Neural progenitor cell (in vitro differentiated cells): ENCODE results near the gene CCDC77. TPM values are rescaled to one million over a fixed set of nuclear protein-coding genes. Genes with fewer than 3 reads are reported as not detected.

Experiments
- DNase-seq: peaks from one replicate; pipeline ENCODE4 v3.0.0-alpha.2; 2016; ENCODE audit warnings: low spot score
- H2AFZ ChIP-seq: fragments of 200-600 bp; sonication (generic); replicated peaks from 2 replicates; pipeline ENCODE4 v1.6.1; 2016; ENCODE audit warnings: antibody characterized with exemption
- H3F3A ChIP-seq: fragments of 200-600 bp; sonication (generic); 2 replicates; pipeline ENCODE4 v1.6.1; 2016; ENCODE audit warnings: antibody characterized with exemption, low read depth
- H3K27ac ChIP-seq: fragments of 200-600 bp; sonication (generic); 2 replicates; pipeline ENCODE4 v1.5.1; 2016; ENCODE audit warnings: mild to moderate bottlenecking
- H3K27me3 ChIP-seq: fragments of 200-600 bp; sonication (generic); 2 replicates; pipeline ENCODE4 v1.6.1; 2016; ENCODE audit warnings: mild to moderate bottlenecking, moderate library complexity
- H3K36me3 ChIP-seq: fragments of 200-600 bp; sonication (generic); 2 replicates; pipeline ENCODE4 v1.5.1; 2016
- H3K4me1 ChIP-seq: fragments of 200-600 bp; sonication (generic); 2 replicates; pipeline ENCODE4 v1.6.1; 2016; ENCODE audit warnings: mixed run types
- H3K4me2 ChIP-seq: fragments of 200-600 bp; sonication (generic); 2 replicates; pipeline ENCODE4 v1.6.1; 2016
- H3K4me3 ChIP-seq: fragments of 200-600 bp; sonication (generic); 2 replicates; pipeline ENCODE4 v1.5.1; 2016
- H3K79me2 ChIP-seq: fragments of 200-600 bp; sonication (generic); 2 replicates; pipeline ENCODE4 v1.6.1; 2016; ENCODE audit warnings: low read depth
- H3K9ac ChIP-seq: fragments of 200-600 bp; sonication (generic); 2 replicates; pipeline ENCODE4 v1.6.1; 2016
- H3K9me3 ChIP-seq: fragments of 200-600 bp; sonication (generic); 2 replicates; pipeline ENCODE4 v1.5.1; 2016; ENCODE audit warnings: low read depth
- H4K20me1 ChIP-seq: fragments of 200-600 bp; sonication (generic); 2 replicates; pipeline ENCODE4 v1.6.1; 2016; ENCODE audit warnings: low read depth
- H3K27ac Mint-ChIP-seq: 3 replicates; pipeline ENCODE4 v1.8.0; 2021; ENCODE audit warnings: mixed read lengths
- H3K27me3 Mint-ChIP-seq: 2 replicates; pipeline ENCODE4 v1.8.0; 2022; ENCODE audit warnings: low read depth, mild to moderate bottlenecking, inconsistent platforms, moderate library complexity, mixed read lengths; ENCODE audit not compliant: insufficient read depth
- H3K36me3 Mint-ChIP-seq: 3 replicates; pipeline ENCODE4 v1.8.0; 2021; ENCODE audit warnings: mixed read lengths
- H3K4me1 Mint-ChIP-seq: 3 replicates; pipeline ENCODE4 v1.8.0; 2021; ENCODE audit warnings: mixed read lengths
- H3K4me3 Mint-ChIP-seq: 3 replicates; pipeline ENCODE4 v1.8.0; 2021; ENCODE audit warnings: mild to moderate bottlenecking, moderate library complexity, mixed read lengths
- H3K9me3 Mint-ChIP-seq: 3 replicates; pipeline ENCODE4 v1.8.0; 2020; ENCODE audit warnings: mixed read lengths
- EZH2 ChIP-seq: fragments of 200-600 bp; sonication (generic); IDR thresholded peaks from 2 replicates; pipeline ENCODE4 v1.6.1; 2017; ENCODE audit warnings: antibody characterized with exemption, mild to moderate bottlenecking, moderate library complexity
- EZH2phosphoT487 ChIP-seq: fragments of 200-600 bp; sonication (generic); IDR thresholded peaks from 2 replicates; pipeline ENCODE4 v1.6.1; 2017; ENCODE audit warnings: antibody characterized with exemption
- total RNA-seq: library from RNA; depleted of rRNA; stranded (reverse); fragments of >200 nt; gene quantifications from 2 replicates; pipeline ENCODE4 v1.2.3, GENCODE V29; 2015; ENCODE audit warnings: low replicate concordance
- TF ChIP-seq, protein P1 (sequence below): fragments of 200-600 bp; sonication (generic); IDR thresholded peaks from 2 replicates; pipeline ENCODE4 v1.5.1; 2017; ENCODE audit warnings: antibody characterized with exemption, mild to moderate bottlenecking

CCDC77 gene
- total RNA-seq, 1 donor from 2014 or later = 125 TPM

DNA sequence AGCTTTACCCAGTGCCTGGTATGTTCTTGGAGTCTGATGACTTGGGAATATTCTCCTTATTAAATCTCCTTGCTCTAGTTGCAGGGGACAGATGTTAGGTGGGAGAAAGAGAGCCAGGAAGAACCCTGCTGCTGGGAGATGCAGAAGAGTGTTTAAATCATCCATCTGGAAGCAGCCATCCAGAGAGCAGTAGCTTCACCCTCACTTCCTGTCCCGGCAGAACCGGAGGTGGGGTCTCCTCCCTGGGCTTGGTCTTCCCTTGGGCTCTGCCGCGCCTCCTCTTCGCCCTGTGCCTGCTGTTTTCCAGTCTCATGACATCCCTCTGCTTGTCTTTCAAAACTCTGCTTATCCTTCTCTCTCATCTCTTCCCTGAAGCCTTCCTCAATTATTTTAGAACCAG, 73.8 kb downstream of the CCDC77 start:
- Mint-ChIP-seq H3K27me3 (peaks cover 7% of the 10 kb centered on the region), H3K4me3 (no peak overlapping the region), H3K36me3 (no peaks in the 10 kb centered on the region), H3K9me3 (no peaks in the 10 kb centered on the region), H3K27ac (peak overlapping the region; percentile 18), H3K4me1 (peaks cover 18% of the 10 kb centered on the region)
- Histone ChIP-seq H3K27me3 (no peaks in the 10 kb centered on the region), H4K20me1 (peaks cover 14% of the 10 kb centered on the region), H3K9me3 (no peaks in the 10 kb centered on the region), H3K36me3 (no peaks in the 10 kb centered on the region), H3K4me3 (no peak overlapping the region), H3K79me2 (no peaks in the 10 kb centered on the region), H3K9ac (no peak overlapping the region), H3K4me1 (peaks cover 24% of the 10 kb centered on the region), H2AFZ (no peak overlapping the region), H3K4me2 (no peak overlapping the region), H3K27ac (no peak overlapping the region), H3F3A (peaks cover 12% of the 10 kb centered on the region)
- no peak for TF ChIP-seq EZH2
- DNase-seq = no peak

DNA sequence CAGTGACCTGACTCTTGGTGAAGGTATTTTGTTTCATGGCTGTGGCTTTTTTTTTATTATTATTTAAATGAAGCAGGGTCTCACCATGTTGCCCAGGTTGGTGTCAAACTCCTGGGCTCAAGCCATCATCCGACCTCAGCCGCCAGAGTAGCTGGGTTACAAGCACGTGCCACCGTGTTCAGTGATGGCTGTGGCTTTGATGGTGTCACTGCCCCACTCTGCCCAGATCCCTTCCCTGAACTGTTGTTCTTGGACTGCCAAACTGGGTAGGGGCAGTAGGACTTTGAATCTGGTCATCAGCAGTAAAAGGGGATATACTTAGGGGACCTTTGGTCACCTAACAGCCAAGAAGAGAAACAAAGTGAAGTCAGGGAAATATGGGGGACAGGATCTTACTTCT, 77.7 kb downstream of the CCDC77 start:
- no peak for DNase-seq
- Mint-ChIP-seq H3K27me3 (peaks cover 9% of the 10 kb centered on the region), H3K36me3 (no peaks in the 10 kb centered on the region), H3K4me1 (peaks cover 15% of the 10 kb centered on the region), H3K4me3 (no peak overlapping the region), H3K27ac (no peak overlapping the region), H3K9me3 (no peaks in the 10 kb centered on the region)
- Histone ChIP-seq H3K27ac (no peak overlapping the region), H3K36me3 (no peaks in the 10 kb centered on the region), H3K4me2 (no peak overlapping the region), H3F3A (peaks cover 12% of the 10 kb centered on the region), H3K9me3 (no peaks in the 10 kb centered on the region), H4K20me1 (peaks cover 8% of the 10 kb centered on the region), H3K9ac (no peak overlapping the region), H3K4me3 (no peak overlapping the region), H3K79me2 (no peaks in the 10 kb centered on the region), H2AFZ (no peak overlapping the region), H3K27me3 (no peaks in the 10 kb centered on the region), H3K4me1 (peaks cover 13% of the 10 kb centered on the region)
- TF ChIP-seq EZH2 (no peak), EZH2phosphoT487 (no peak)
- TF ChIP-seq, protein P1, sequence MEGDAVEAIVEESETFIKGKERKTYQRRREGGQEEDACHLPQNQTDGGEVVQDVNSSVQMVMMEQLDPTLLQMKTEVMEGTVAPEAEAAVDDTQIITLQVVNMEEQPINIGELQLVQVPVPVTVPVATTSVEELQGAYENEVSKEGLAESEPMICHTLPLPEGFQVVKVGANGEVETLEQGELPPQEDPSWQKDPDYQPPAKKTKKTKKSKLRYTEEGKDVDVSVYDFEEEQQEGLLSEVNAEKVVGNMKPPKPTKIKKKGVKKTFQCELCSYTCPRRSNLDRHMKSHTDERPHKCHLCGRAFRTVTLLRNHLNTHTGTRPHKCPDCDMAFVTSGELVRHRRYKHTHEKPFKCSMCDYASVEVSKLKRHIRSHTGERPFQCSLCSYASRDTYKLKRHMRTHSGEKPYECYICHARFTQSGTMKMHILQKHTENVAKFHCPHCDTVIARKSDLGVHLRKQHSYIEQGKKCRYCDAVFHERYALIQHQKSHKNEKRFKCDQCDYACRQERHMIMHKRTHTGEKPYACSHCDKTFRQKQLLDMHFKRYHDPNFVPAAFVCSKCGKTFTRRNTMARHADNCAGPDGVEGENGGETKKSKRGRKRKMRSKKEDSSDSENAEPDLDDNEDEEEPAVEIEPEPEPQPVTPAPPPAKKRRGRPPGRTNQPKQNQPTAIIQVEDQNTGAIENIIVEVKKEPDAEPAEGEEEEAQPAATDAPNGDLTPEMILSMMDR = no peak

DNA sequence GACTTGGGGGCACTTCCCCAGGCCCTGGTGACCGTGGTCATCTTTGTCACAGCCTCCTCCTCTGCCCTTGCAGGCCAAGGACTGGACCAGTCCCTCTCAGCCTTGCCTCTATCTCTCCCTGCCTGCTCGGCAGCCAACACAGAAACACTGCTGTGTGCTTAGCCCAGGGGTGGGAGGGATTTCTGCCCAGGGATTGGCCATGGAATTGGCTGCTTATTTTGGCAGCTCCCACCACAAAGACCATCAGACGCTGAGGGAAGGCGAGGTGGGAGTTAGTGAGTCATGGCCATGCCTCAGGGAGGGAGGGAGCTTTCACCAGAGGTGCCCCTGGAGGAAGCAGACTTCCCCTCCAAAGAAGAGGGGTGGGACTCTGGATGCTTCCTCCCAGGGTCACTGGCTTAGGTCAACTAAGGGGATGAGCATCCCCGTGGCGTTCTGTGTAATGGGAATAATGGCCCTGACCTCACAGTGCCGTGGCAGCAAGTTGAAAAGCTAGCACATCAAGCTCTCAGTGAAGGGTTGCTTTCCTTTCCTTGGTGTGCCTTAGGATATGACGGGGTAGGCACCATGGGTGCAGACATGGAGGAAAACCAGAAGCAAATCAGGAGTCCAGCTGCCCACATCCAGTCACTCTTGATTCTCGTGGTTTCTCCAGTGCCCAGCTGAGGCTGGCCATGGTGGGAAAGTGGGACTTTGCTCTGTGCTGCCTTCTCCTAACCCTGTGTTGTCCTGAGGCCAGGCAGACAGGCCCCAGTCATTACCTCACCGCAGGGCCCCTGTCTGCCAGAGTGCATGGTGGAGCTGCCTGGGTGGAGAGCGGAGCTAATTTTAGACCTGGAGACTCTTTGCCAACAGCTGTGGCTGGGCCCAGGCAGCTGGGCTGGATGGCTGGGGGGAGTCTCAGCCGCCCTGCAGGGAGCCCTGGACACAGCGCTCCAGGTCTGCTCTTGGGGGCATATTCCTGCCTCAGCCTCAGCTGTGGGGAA, 79.7 kb downstream of the CCDC77 start:
- Histone ChIP-seq H4K20me1 (peaks cover 8% of the 10 kb centered on the region), H3K4me1 (peaks cover 13% of the 10 kb centered on the region), H3K79me2 (no peaks in the 10 kb centered on the region), H3K27ac (no peak overlapping the region), H3K27me3 (no peaks in the 10 kb centered on the region), H2AFZ (no peak overlapping the region), H3K36me3 (no peaks in the 10 kb centered on the region), H3K9ac (no peak overlapping the region), H3K9me3 (no peaks in the 10 kb centered on the region), H3K4me2 (no peak overlapping the region), H3F3A (peaks cover 12% of the 10 kb centered on the region), H3K4me3 (no peak overlapping the region)
- H3K9me3 Mint-ChIP-seq = peaks cover 3% of the 10 kb centered on the region
- TF ChIP-seq, protein P1 = no peak
- TF ChIP-seq EZH2phosphoT487 (no peak), EZH2 (no peak)
- no peaks in the 10 kb centered on the region for H3K36me3 Mint-ChIP-seq
- H3K4me1 Mint-ChIP-seq = peaks cover 12% of the 10 kb centered on the region
- H3K27me3 Mint-ChIP-seq = peaks cover 5% of the 10 kb centered on the region
- no peak overlapping the region for H3K27ac Mint-ChIP-seq
- no peak overlapping the region for H3K4me3 Mint-ChIP-seq
- DNase-seq = no peak

DNA sequence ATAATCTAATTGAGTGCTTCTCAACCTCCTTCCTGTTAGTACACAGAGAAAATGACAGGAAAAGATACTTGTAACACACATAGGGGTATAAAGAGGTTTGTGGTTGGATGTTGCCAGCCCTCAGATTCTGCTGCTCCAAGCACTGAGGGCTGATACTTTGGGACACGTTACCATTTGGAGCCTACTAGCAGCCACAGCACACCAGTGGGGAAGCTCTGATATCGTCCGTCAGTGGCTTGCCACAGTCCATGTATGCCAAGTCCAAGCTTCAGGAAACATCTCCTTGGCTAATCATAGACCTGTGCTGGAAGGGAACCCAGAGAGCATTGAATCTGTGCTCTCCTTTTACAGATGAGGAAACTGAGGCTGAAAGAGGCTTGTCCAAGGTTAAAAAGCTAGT, 80.6 kb downstream of the CCDC77 start:
- H2AFZ ChIP-seq = no peak overlapping the region
- H3K27ac Mint-ChIP-seq = no peak overlapping the region
- H3K27ac ChIP-seq = no peak overlapping the region
- peaks cover 6% of the 10 kb centered on the region for H3K4me1 Mint-ChIP-seq
- no peaks in the 10 kb centered on the region for H3K36me3 Mint-ChIP-seq
- peaks cover 3% of the 10 kb centered on the region for H3K9me3 Mint-ChIP-seq
- peaks cover 5% of the 10 kb centered on the region for H3F3A ChIP-seq
- H3K4me1 ChIP-seq = peaks cover 6% of the 10 kb centered on the region
- H3K4me3 Mint-ChIP-seq = no peak overlapping the region
- peaks cover 4% of the 10 kb centered on the region for H3K27me3 Mint-ChIP-seq
- DNase-seq = no peak
- H4K20me1 ChIP-seq = peaks cover 3% of the 10 kb centered on the region
- H3K27me3 ChIP-seq = no peaks in the 10 kb centered on the region
- H3K36me3 ChIP-seq = no peaks in the 10 kb centered on the region
- no peaks in the 10 kb centered on the region for H3K79me2 ChIP-seq
- H3K4me2 ChIP-seq = no peak overlapping the region
- H3K4me3 ChIP-seq = no peak overlapping the region
- TF ChIP-seq EZH2 (no peak), EZH2phosphoT487 (no peak)
- TF ChIP-seq, protein P1 = no peak
- H3K9me3 ChIP-seq = no peaks in the 10 kb centered on the region
- H3K9ac ChIP-seq = no peak overlapping the region
